ENCODE results near the gene FRMD8. TPM values are rescaled to one million over a fixed set of nuclear protein-coding genes. Genes with fewer than 3 reads are reported as not detected.

Gene FRMD8
- total and polyA plus RNA-seq, 9 of the 15 experiments (the other 6 are each of a cell fraction or from before 2014, with no cell fraction given): 4.5 to 54.5 (median 15.8) TPM

DNA sequence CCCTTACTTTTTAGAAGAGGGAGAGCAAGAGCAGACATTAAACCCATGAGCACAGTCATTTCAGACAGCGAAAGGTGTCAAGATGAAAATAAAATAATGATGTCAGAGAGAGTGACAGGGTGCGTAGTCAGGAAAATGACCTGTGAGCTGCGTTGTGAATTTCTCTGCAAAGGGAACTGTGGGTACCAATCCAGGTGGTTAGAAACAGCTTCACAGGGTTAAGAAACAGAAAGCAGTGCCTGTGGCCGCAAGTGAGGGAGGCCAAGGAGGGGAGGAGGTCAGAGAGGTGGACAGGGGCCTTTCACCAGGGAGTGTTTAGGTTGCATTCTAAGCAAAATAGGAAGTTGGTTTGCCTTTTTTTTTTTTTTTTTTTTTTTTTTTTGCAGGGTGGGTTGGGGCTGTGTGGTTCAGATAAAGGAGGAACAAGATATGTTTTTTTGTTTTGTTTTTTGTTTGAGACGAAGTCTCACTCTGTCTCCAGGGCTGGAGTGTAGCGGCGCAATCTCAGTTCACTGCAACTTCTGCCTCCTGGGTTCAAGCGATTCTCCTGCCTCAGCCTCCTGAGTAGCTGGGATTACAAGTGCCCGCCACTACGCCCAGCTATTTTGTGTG lies 24.0 kb upstream of the FRMD8 start (continued):
- TF ChIP-seq, protein P1, sequence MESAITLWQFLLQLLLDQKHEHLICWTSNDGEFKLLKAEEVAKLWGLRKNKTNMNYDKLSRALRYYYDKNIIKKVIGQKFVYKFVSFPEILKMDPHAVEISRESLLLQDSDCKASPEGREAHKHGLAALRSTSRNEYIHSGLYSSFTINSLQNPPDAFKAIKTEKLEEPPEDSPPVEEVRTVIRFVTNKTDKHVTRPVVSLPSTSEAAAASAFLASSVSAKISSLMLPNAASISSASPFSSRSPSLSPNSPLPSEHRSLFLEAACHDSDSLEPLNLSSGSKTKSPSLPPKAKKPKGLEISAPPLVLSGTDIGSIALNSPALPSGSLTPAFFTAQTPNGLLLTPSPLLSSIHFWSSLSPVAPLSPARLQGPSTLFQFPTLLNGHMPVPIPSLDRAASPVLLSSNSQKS (CRISPR knock-in tag; IDR thresholded peaks at IDR 0.05): no peak
- TF ChIP-seq, protein P2, sequence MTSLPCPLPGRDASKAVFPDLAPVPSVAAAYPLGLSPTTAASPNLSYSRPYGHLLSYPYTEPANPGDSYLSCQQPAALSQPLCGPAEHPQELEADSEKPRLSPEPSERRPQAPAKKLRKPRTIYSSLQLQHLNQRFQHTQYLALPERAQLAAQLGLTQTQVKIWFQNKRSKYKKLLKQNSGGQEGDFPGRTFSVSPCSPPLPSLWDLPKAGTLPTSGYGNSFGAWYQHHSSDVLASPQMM (CRISPR knock-in tag; IDR thresholded peaks at IDR 0.05): no peak
- TF ChIP-seq SMAD4 (CRISPR knock-in tag; conservative IDR thresholded peaks at IDR 0.05): 0 out of 2 replicates have a peak, but pooled peaks have one; percentile 22
- no peak for TF ChIP-seq ZNF316 (IDR thresholded peaks at IDR 0.05)
- TF ChIP-seq NONO (IDR thresholded peaks at IDR 0.05; ENCODE audit: low read depth in 2 of 2, low read length in 1 of 2): no peak
- no peak for TF ChIP-seq PRMT5 (CRISPR knock-in tag; IDR thresholded peaks at IDR 0.05)
- 0 out of 2 replicates have a peak, but pooled peaks have one; percentile 20 for TF ChIP-seq ZNF644 (tag; IDR thresholded peaks at IDR 0.05; ENCODE audit: low read depth)
- TF ChIP-seq SRSF3 (IDR thresholded peaks at IDR 0.05; ENCODE audit: insufficient read depth, low read length): no peak

DNA sequence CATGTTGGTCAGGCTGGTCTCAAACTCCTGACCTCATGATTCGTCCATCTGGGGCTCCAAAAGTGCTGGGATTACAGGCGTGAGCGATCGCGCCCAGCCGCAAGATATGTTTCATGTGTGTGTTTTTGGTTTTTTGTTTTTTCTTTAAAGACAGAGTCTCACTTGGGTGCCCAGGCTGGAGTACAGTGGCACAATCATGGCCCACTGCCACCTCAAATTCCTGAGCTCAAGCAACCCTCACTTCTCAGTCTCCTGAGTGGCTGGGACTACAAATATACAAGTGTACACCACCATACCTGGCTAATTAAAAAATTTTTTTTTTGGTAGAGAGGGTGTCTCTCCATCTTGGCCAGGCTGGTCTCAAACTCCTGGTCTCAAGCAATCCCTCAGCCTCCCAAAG lies 23.5 kb upstream of the FRMD8 start:
- Histone ChIP-seq H3K27ac (ENCODE audit: extremely low read depth, low read depth, low read length) (no peak overlapping the region), H3K4me3 (no peak overlapping the region), H3K36me3 (ENCODE audit: control insufficient read depth, insufficient read depth, low read length) (no peaks in the 10 kb centered on the region), H3K9me1 (ENCODE audit: control insufficient read depth, insufficient read depth, low read length) (no peaks in the 10 kb centered on the region), H3K9ac (ENCODE audit: insufficient read depth in 1 of 2, low read depth in 2 of 2, low read length in 2 of 2) (no peak overlapping the region), H3K79me2 (ENCODE audit: control insufficient read depth, insufficient read depth, low read length) (peaks cover 6% of the 10 kb centered on the region; the same call in 2 of the 3 replicates), H3K4me2 (ENCODE audit: insufficient read depth, low read length) (peak overlapping the region; percentile 21; the same call in 1 of the 2 replicates), H3K27me3 (ENCODE audit: control insufficient read depth in 2 of 2, insufficient read depth in 2 of 2, low read length in 2 of 2) (no peaks in the 10 kb centered on the region), H4K20me1 (replicated peaks; ENCODE audit: control insufficient read depth, insufficient read depth, low read length) (no peaks in the 10 kb centered on the region), H3K4me1 (replicated peaks in 1 of 2; ENCODE audit: control insufficient read depth in 2 of 2, insufficient read depth in 2 of 2, low read length in 2 of 2) (peaks cover 27 to 31% of the 10 kb centered on the region in 2 experiments; a peak in 4 of 5 replicates), H2AFZ (ENCODE audit: low read depth, low read length) (no peak overlapping the region), H3K9me3 (replicated peaks; ENCODE audit: control insufficient read depth, insufficient read depth, low read depth, low read length) (no peaks in the 10 kb centered on the region)
- no peak for FAIRE-seq
- CTCF ChIA-PET (ENCODE audit: low intra/inter-chr PET ratio): no interaction called here
- in situ Hi-C loops (cut with MboI) (no loop called here), intact Hi-C loops (cut with micrococcal nuclease) (no loop called here)
- 76% methylated on average over 6 of the region's 6 CpGs for WGBS (ENCODE audit: insufficient coverage, low coverage, missing lambda C conversion rate)
- DNase-seq (ENCODE audit: extremely low read depth in 1 of 4, low spot score in 3 of 4): no peak
- POLR2A ChIA-PET: interaction anchor here (0.5 to 2.7 kb wide), 10 partner anchors 8 to 143 kb away, joined by 3 to 13 read pairs (median 3); partner anchors contain the start of genes MALAT1, NEAT1 and TIGD3
- ATAC-seq: no peak
- no TSS peak for BruUV-seq (replicated peaks)
- TF ChIP-seq, protein P3, sequence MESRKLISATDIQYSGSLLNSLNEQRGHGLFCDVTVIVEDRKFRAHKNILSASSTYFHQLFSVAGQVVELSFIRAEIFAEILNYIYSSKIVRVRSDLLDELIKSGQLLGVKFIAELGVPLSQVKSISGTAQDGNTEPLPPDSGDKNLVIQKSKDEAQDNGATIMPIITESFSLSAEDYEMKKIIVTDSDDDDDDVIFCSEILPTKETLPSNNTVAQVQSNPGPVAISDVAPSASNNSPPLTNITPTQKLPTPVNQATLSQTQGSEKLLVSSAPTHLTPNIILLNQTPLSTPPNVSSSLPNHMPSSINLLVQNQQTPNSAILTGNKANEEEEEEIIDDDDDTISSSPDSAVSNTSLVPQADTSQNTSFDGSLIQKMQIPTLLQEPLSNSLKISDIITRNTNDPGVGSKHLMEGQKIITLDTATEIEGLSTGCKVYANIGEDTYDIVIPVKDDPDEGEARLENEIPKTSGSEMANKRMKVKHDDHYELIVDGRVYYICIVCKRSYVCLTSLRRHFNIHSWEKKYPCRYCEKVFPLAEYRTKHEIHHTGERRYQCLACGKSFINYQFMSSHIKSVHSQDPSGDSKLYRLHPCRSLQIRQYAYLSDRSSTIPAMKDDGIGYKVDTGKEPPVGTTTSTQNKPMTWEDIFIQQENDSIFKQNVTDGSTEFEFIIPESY (CRISPR knock-in tag; IDR thresholded peaks at IDR 0.05): peak; percentile 71; the same call in 1 of the 2 replicates
- TF ChIP-seq, protein P4, sequence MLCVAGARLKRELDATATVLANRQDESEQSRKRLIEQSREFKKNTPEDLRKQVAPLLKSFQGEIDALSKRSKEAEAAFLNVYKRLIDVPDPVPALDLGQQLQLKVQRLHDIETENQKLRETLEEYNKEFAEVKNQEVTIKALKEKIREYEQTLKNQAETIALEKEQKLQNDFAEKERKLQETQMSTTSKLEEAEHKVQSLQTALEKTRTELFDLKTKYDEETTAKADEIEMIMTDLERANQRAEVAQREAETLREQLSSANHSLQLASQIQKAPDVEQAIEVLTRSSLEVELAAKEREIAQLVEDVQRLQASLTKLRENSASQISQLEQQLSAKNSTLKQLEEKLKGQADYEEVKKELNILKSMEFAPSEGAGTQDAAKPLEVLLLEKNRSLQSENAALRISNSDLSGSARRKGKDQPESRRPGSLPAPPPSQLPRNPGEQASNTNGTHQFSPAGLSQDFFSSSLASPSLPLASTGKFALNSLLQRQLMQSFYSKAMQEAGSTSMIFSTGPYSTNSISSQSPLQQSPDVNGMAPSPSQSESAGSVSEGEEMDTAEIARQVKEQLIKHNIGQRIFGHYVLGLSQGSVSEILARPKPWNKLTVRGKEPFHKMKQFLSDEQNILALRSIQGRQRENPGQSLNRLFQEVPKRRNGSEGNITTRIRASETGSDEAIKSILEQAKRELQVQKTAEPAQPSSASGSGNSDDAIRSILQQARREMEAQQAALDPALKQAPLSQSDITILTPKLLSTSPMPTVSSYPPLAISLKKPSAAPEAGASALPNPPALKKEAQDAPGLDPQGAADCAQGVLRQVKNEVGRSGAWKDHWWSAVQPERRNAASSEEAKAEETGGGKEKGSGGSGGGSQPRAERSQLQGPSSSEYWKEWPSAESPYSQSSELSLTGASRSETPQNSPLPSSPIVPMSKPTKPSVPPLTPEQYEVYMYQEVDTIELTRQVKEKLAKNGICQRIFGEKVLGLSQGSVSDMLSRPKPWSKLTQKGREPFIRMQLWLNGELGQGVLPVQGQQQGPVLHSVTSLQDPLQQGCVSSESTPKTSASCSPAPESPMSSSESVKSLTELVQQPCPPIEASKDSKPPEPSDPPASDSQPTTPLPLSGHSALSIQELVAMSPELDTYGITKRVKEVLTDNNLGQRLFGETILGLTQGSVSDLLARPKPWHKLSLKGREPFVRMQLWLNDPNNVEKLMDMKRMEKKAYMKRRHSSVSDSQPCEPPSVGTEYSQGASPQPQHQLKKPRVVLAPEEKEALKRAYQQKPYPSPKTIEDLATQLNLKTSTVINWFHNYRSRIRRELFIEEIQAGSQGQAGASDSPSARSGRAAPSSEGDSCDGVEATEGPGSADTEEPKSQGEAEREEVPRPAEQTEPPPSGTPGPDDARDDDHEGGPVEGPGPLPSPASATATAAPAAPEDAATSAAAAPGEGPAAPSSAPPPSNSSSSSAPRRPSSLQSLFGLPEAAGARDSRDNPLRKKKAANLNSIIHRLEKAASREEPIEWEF (CRISPR knock-in tag; IDR thresholded peaks at IDR 0.05): no peak
- no peak for TF ChIP-seq ZNF561 (CRISPR knock-in tag; conservative IDR thresholded peaks at IDR 0.05)

All from K562 (cell line).